IMR-90 (cell line): ENCODE measurements around the gene FOXP4. TPM values are rescaled to one million over a fixed set of nuclear protein-coding genes. Genes with fewer than 3 reads are reported as not detected.

Experiments used
- ATAC-seq: fragments of 200-7000 bp; cut with Tn5 transposase; 2 replicates; pipeline ENCODE4 v1.9.1; 2020; ENCODE audit warnings: low read depth, mild to moderate bottlenecking, moderate library complexity
- BruUV-seq: library from RNA; stranded (reverse); fragments of 400-500 nt; replicated peaks from 2 replicates; lab custom pipeline; 2021; lab: Mats Ljungman, UMichigan
- CTCF ChIA-PET: fragments of 300-600 bp; formaldehyde crosslinking; extraction: SDS; loops from one replicate; lab custom pipeline; 2021; ENCODE audit warnings: antibody characterized with exemption; lab: Yijun Ruan, JAX
- POLR2A ChIA-PET: fragments of 300-600 bp; sonication (Branson Sonifier 250); formaldehyde crosslinking; loops from one replicate; lab custom pipeline; 2022; ENCODE audit warnings: antibody characterized with exemption; ENCODE audit not compliant: unreplicated experiment; lab: Charles Lee
- DNase-seq: peaks from one replicate; pipeline ENCODE4 v3.0.0; 2013
- H2AFZ ChIP-seq: replicated peaks from 2 replicates; pipeline ENCODE3; 2013; ENCODE audit warnings: low read length, mild to moderate bottlenecking; ENCODE audit not compliant: poor library complexity
- H2AK5ac ChIP-seq: 2 replicates; pipeline ENCODE4 v1.6.1; 2013; ENCODE audit warnings: low read depth, low read length, inconsistent platforms
- H2AK9ac ChIP-seq: replicated peaks from 2 replicates; pipeline ENCODE3; 2013; ENCODE audit warnings: mild to moderate bottlenecking, low read depth, low read length, moderate library complexity; ENCODE audit not compliant: poor library complexity
- H2BK120ac ChIP-seq: 2 replicates; pipeline ENCODE4 v1.6.1; 2013; ENCODE audit warnings: low read depth, low read length, inconsistent platforms
- H2BK15ac ChIP-seq: 3 replicates; pipeline ENCODE4 v1.6.1; 2013; ENCODE audit warnings: low read depth, low read length, inconsistent platforms
- H2BK20ac ChIP-seq: 2 replicates; pipeline ENCODE4 v1.6.1; 2013; ENCODE audit warnings: low read depth, mild to moderate bottlenecking, inconsistent platforms, low read length, moderate library complexity
- H2BK5ac ChIP-seq: 2 replicates; pipeline ENCODE4 v1.6.1; 2013; ENCODE audit warnings: mild to moderate bottlenecking, low read depth, low read length, inconsistent platforms; ENCODE audit not compliant: poor library complexity, severe bottlenecking
- H3K14ac ChIP-seq: replicated peaks from 2 replicates; pipeline ENCODE4 v1.6.1; 2013; ENCODE audit warnings: low read depth, low read length, inconsistent platforms
- H3K18ac ChIP-seq: 2 replicates; pipeline ENCODE4 v1.6.1; 2013; ENCODE audit warnings: low read depth, low read length, control low read depth
- H3K23ac ChIP-seq: 2 replicates; pipeline ENCODE4 v1.6.1; 2013; ENCODE audit warnings: low read depth, low read length, inconsistent platforms
- H3K27ac ChIP-seq: 2 replicates; pipeline ENCODE4 v1.5.1; 2013; ENCODE audit warnings: mild to moderate bottlenecking, control low read depth, low read length; ENCODE audit not compliant: insufficient read depth
- H3K27me3 ChIP-seq: 2 replicates; pipeline ENCODE4 v1.6.1; 2013; ENCODE audit warnings: low read length; ENCODE audit not compliant: control insufficient read depth, insufficient read depth
- H3K36me3 ChIP-seq: 2 replicates; pipeline ENCODE4 v1.6.1; 2013; ENCODE audit warnings: low read length, mixed read lengths; ENCODE audit not compliant: control insufficient read depth, insufficient read depth
- H3K4ac ChIP-seq: 2 replicates; pipeline ENCODE4 v1.6.1; 2013; ENCODE audit warnings: low read depth, low read length, inconsistent platforms
- H3K4me1 ChIP-seq: 2 replicates; pipeline ENCODE4 v1.6.1; 2013; ENCODE audit warnings: low read length, mixed read lengths; ENCODE audit not compliant: control insufficient read depth, insufficient read depth
- H3K4me2 ChIP-seq: 2 replicates; pipeline ENCODE4 v1.6.1; 2013; ENCODE audit warnings: low read depth, mild to moderate bottlenecking, control low read depth, low read length, moderate library complexity
- H3K4me3 ChIP-seq: 2 replicates; pipeline ENCODE4 v1.5.1; 2013; ENCODE audit warnings: low read depth, mild to moderate bottlenecking, control low read depth, low read length, moderate library complexity; ENCODE audit not compliant: insufficient read depth
- H3K56ac ChIP-seq: 2 replicates; pipeline ENCODE4 v1.6.1; 2013; ENCODE audit warnings: low read length, inconsistent platforms; ENCODE audit not compliant: insufficient read depth; ENCODE audit errors: extremely low read depth
- H3K79me1 ChIP-seq, 2 experiments: 2 replicates each; pipeline ENCODE4 v1.6.1; 2013; ENCODE audit warnings: low read length in 2 of 2, inconsistent platforms in 1 of 2, low read depth in 1 of 2
- H3K9ac ChIP-seq: 2 replicates; pipeline ENCODE4 v1.6.1; 2013; ENCODE audit warnings: low read depth, low read length, control low read depth
- H3K9me1 ChIP-seq: 2 replicates; pipeline ENCODE4 v1.6.1; 2013; ENCODE audit warnings: low read length, inconsistent platforms; ENCODE audit not compliant: insufficient read depth
- H3K9me3 ChIP-seq: 2 replicates; pipeline ENCODE4 v1.6.1; 2013; ENCODE audit warnings: low read length; ENCODE audit not compliant: control insufficient read depth, insufficient read depth
- H4K20me1 ChIP-seq: 2 replicates; pipeline ENCODE4 v1.6.1; 2013; ENCODE audit warnings: low read length, inconsistent platforms; ENCODE audit not compliant: insufficient read depth
- H4K5ac ChIP-seq: 2 replicates; pipeline ENCODE4 v1.6.1; 2013; ENCODE audit warnings: mild to moderate bottlenecking, low read depth, low read length, control low read depth
- H4K8ac ChIP-seq, 2 experiments: 2 replicates each; pipeline ENCODE4 v1.6.1; 2013; ENCODE audit warnings: low read depth in 2 of 2, low read length in 2 of 2, control low read depth in 1 of 2, inconsistent platforms in 1 of 2
- H4K91ac ChIP-seq: 2 replicates; pipeline ENCODE4 v1.6.1; 2013; ENCODE audit warnings: low read depth, low read length, inconsistent platforms; ENCODE audit not compliant: insufficient read depth
- BHLHE40 ChIP-seq: fragments of 150-350 bp; IDR thresholded peaks from 2 replicates; pipeline ENCODE4 v1.6.1; 2016; ENCODE audit warnings: mild to moderate bottlenecking, low read depth, low read length
- CEBPB ChIP-seq: IDR thresholded peaks from 2 replicates; pipeline ENCODE4 v1.6.1; 2012; ENCODE audit warnings: low read depth, low read length, improper control_type of control experiment
- CHD1 ChIP-seq: IDR thresholded peaks from 2 replicates; pipeline ENCODE4 v1.6.1; 2012; ENCODE audit warnings: low read depth, low read length, improper control_type of control experiment
- FOS ChIP-seq: fragments of 150-350 bp; IDR thresholded peaks from 2 replicates; pipeline ENCODE4 v1.6.1; 2016; ENCODE audit warnings: low read depth, low read length
- MAFK ChIP-seq: IDR thresholded peaks from 2 replicates; pipeline ENCODE4 v1.6.1; 2012; ENCODE audit warnings: low read depth, low read length, improper control_type of control experiment
- MAZ ChIP-seq: IDR thresholded peaks from 2 replicates; pipeline ENCODE4 v1.6.1; 2012; ENCODE audit warnings: low read depth, mild to moderate bottlenecking, low read length, improper control_type of control experiment, moderate library complexity, borderline replicate concordance
- NFE2L2 ChIP-seq: fragments of 150-350 bp; IDR thresholded peaks from 2 replicates; pipeline ENCODE4 v1.6.1; 2016; ENCODE audit warnings: low read depth, mild to moderate bottlenecking, low read length
- POLR2A ChIP-seq: IDR thresholded peaks from 2 replicates; pipeline ENCODE4 v1.6.1; 2012; ENCODE audit warnings: mild to moderate bottlenecking, low read depth, low read length
- RAD21 ChIP-seq: IDR thresholded peaks from 2 replicates; pipeline ENCODE4 v1.6.1; 2012; ENCODE audit warnings: low read length, improper control_type of control experiment
- RCOR1 ChIP-seq: IDR thresholded peaks from 2 replicates; pipeline ENCODE4 v1.6.1; 2012; ENCODE audit warnings: mild to moderate bottlenecking, low read length, improper control_type of control experiment; ENCODE audit not compliant: insufficient replicate concordance
- RFX5 ChIP-seq: IDR thresholded peaks from 2 replicates; pipeline ENCODE4 v1.8.0; 2012; ENCODE audit warnings: low read depth, mild to moderate bottlenecking, low read length, moderate library complexity
- SMC3 ChIP-seq: fragments of 150-350 bp; IDR thresholded peaks from 2 replicates; pipeline ENCODE4 v1.6.1; 2016; ENCODE audit warnings: low read depth, mild to moderate bottlenecking, antibody characterized with exemption, low read length, moderate library complexity
- WGBS, 2 experiments: methylation state at CpG; one replicate each; pipeline versions ENCODE4 v1.1.5 to v1.1.7; 2013; ENCODE audit warnings: missing lambda C conversion rate in 2 of 2; ENCODE audit not compliant: insufficient read length in 1 of 2; ENCODE audit errors: extremely low coverage in 2 of 2; 5-methylcytosine and 5-hydroxymethylcytosine counted together
- dilution Hi-C: fragments of 300-500 bp; cut with HindIII; formaldehyde crosslinking; loops from one replicate; pipeline ENCODE4 v1.14.3; 2018; ENCODE audit warnings: low sequenced_read_pairs; ENCODE audit not compliant: unreplicated experiment
- in situ Hi-C: fragments of 300-500 bp; cut with MboI; formaldehyde crosslinking; loops from 3 replicates; pipeline ENCODE4 v1.14.3; 2019; ENCODE audit warnings: low sequenced_read_pairs, inconsistent platforms, mixed read lengths
- intact Hi-C: fragments of 100-400 bp; cut with micrococcal nuclease; formaldehyde crosslinking; loops from 2 replicates; pipeline ENCODE4 v1.10.0; 2022
- polyA plus RNA-seq, 3 experiments: library from polyadenylated mRNA; depleted of rRNA; stranded (reverse); fragments of >200 nt; gene quantifications; 2 replicates each; pipeline ENCODE4 v1.2.3, GENCODE V29; 2012; ENCODE audit warnings: low replicate concordance in 1 of 3
- total RNA-seq: library from RNA; depleted of rRNA; stranded (reverse); fragments of >200 nt; gene quantifications from 2 replicates; pipeline ENCODE4 v1.2.3, GENCODE V29; 2012
- TF ChIP-seq, protein P1 (sequence below): conservative IDR thresholded peaks from 2 replicates; pipeline ENCODE4 v1.5.1; 2012; ENCODE audit warnings: mild to moderate bottlenecking, low read depth, low read length, improper control_type of control experiment
- TF ChIP-seq, protein P2 (sequence below): fragments of 150-350 bp; IDR thresholded peaks from 2 replicates; pipeline ENCODE4 v1.6.1; 2017; ENCODE audit warnings: mild to moderate bottlenecking, antibody characterized with exemption, low read length, low read depth
- TF ChIP-seq, protein P3 (sequence below): fragments of 150-350 bp; IDR thresholded peaks from 2 replicates; pipeline ENCODE4 v1.6.1; 2016; ENCODE audit warnings: low read depth, mild to moderate bottlenecking, low read length, moderate library complexity, borderline replicate concordance

Gene FOXP4
- total and polyA plus RNA-seq, 2 of the 4 experiments (the other 2 are of a cell fraction), result 0.72 to 9.5 TPM

DNA sequence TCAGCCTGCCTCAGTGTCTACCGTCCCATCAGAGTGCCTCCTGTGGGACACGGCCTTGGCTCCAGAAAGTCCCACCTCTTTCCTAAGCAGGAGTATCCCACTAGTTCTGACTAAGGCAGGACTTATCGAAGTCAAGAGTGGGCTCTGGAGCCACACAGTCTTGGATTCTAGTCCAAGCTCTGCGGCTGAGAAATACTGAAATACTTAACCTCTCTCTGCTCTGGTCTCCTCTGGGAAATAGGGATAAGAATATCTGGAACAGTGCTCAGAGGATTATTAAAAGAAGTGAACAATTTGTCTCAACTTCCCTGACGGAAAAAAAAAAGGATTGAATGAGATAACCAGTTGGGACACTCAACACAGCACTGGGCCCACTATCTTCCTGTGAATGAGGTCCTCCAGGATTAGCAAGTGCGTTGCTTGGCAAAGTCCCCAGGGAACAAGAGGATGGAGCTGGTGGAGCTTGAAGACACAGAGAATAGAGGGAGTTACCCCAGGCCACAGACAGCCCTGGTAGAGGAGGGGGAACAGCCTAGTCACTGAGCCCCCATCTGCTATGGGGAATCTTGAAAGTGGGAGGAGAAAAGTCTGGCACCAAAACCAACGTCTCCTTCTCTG, 34.6 kb upstream of the FOXP4 start:
- H3K36me3 ChIP-seq, result no peaks in the 10 kb centered on the region
- in situ Hi-C loops (no loop called here), dilution Hi-C loops (no loop called here), intact Hi-C loops (no loop called here)
- H2BK20ac ChIP-seq, result no peak overlapping the region
- no peak overlapping the region for H2BK15ac ChIP-seq
- H2AK5ac ChIP-seq, result no peak overlapping the region
- H3K4me3 ChIP-seq, result no peak overlapping the region
- no peak overlapping the region for H3K18ac ChIP-seq
- H4K8ac ChIP-seq, result no peak overlapping the region
- peaks cover 58% of the 10 kb centered on the region for H3K27me3 ChIP-seq
- BruUV-seq, result no TSS peak
- H4K20me1 ChIP-seq, result no peaks in the 10 kb centered on the region
- H2AFZ ChIP-seq, result no peak overlapping the region
- no peak overlapping the region for H3K14ac ChIP-seq
- H3K79me1 ChIP-seq, result no peaks in the 10 kb centered on the region
- H3K4me2 ChIP-seq, result no peak overlapping the region
- no peak overlapping the region for H2AK9ac ChIP-seq
- H3K9me1 ChIP-seq, result no peaks in the 10 kb centered on the region
- 100% methylated on average over 1 of the region's 7 CpGs; no CpG with 5 or more reads in 1 of the 2 experiments for WGBS, 2 experiments
- H3K9ac ChIP-seq, result no peak overlapping the region
- H4K5ac ChIP-seq, result no peak overlapping the region
- H3K27ac ChIP-seq, result no peak overlapping the region
- ChIA-PET CTCF (no interaction called here), POLR2A (no interaction called here)
- H2BK120ac ChIP-seq, result no peak overlapping the region
- no peak for DNase-seq
- TF ChIP-seq RAD21 (no peak), FOS (no peak), POLR2A (no peak), CHD1 (no peak), MAZ (no peak), NFE2L2 (no peak), BHLHE40 (no peak), RFX5 (no peak), SMC3 (no peak), CEBPB (no peak), RCOR1 (no peak), MAFK (no peak)
- TF ChIP-seq, protein P1, sequence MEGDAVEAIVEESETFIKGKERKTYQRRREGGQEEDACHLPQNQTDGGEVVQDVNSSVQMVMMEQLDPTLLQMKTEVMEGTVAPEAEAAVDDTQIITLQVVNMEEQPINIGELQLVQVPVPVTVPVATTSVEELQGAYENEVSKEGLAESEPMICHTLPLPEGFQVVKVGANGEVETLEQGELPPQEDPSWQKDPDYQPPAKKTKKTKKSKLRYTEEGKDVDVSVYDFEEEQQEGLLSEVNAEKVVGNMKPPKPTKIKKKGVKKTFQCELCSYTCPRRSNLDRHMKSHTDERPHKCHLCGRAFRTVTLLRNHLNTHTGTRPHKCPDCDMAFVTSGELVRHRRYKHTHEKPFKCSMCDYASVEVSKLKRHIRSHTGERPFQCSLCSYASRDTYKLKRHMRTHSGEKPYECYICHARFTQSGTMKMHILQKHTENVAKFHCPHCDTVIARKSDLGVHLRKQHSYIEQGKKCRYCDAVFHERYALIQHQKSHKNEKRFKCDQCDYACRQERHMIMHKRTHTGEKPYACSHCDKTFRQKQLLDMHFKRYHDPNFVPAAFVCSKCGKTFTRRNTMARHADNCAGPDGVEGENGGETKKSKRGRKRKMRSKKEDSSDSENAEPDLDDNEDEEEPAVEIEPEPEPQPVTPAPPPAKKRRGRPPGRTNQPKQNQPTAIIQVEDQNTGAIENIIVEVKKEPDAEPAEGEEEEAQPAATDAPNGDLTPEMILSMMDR, result no peak
- TF ChIP-seq, protein P2, sequence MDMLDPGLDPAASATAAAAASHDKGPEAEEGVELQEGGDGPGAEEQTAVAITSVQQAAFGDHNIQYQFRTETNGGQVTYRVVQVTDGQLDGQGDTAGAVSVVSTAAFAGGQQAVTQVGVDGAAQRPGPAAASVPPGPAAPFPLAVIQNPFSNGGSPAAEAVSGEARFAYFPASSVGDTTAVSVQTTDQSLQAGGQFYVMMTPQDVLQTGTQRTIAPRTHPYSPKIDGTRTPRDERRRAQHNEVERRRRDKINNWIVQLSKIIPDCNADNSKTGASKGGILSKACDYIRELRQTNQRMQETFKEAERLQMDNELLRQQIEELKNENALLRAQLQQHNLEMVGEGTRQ, result no peak
- TF ChIP-seq, protein P3, sequence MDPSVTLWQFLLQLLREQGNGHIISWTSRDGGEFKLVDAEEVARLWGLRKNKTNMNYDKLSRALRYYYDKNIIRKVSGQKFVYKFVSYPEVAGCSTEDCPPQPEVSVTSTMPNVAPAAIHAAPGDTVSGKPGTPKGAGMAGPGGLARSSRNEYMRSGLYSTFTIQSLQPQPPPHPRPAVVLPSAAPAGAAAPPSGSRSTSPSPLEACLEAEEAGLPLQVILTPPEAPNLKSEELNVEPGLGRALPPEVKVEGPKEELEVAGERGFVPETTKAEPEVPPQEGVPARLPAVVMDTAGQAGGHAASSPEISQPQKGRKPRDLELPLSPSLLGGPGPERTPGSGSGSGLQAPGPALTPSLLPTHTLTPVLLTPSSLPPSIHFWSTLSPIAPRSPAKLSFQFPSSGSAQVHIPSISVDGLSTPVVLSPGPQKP, result no peak
- no peaks in the 10 kb centered on the region for H3K9me3 ChIP-seq
- H3K4me1 ChIP-seq, result no peaks in the 10 kb centered on the region
- H2BK5ac ChIP-seq, result no peak overlapping the region
- no peak overlapping the region for H3K56ac ChIP-seq
- H3K4ac ChIP-seq, result no peak overlapping the region
- no peak overlapping the region for H3K23ac ChIP-seq
- no peak overlapping the region for H4K91ac ChIP-seq
- no peak for ATAC-seq
